A673 (cell line): ENCODE data around the gene NFATC1.

Source experiments
- CTCF ChIP-seq: fragments of 300-800, 200-600 bp; sonication (generic); conservative IDR thresholded peaks from 2 replicates; pipeline ENCODE4 v1.5.1; 2017; ENCODE audit warnings: low read depth, mild to moderate bottlenecking, antibody characterized with exemption, low read length, moderate library complexity, mixed read lengths
- EZH2 ChIP-seq: fragments of 200-600 bp; sonication (generic); IDR thresholded peaks from 2 replicates; pipeline ENCODE4 v1.6.1; 2017; ENCODE audit warnings: borderline replicate concordance, low read depth, mild to moderate bottlenecking, mixed read lengths, antibody characterized with exemption, low read length; ENCODE audit not compliant: poor library complexity, severe bottlenecking

GRCh38 chr18:79385708-79386341 is 9.9 kb upstream of the NFATC1 start:
- no peak for TF ChIP-seq CTCF
- TF ChIP-seq EZH2: no peak
